HepG2 (cell line): ENCODE data around the gene GDAP2. TPM values are rescaled to one million over a fixed set of nuclear protein-coding genes. Genes with fewer than 3 reads are reported as not detected.
"Not testable (repeated sequence)": the region's sequence is repeated elsewhere in the genome, so short reads cannot be mapped to it uniquely, and the experiment has no call there.

Experiments
- ATAC-seq: fragments of 200-7000 bp; cut with Tn5 transposase; 3 replicates; pipeline ENCODE4 v1.9.1; 2020; ENCODE audit warnings: mild to moderate bottlenecking, moderate library complexity
- BruUV-seq: library from RNA; stranded (reverse); fragments of 400-500 nt; replicated peaks from 2 replicates; lab custom pipeline; 2021; lab: Mats Ljungman, UMichigan
- CTCF ChIA-PET: fragments of 300-600 bp; formaldehyde crosslinking; extraction: SDS; loops from one replicate; lab custom pipeline; 2021; ENCODE audit warnings: low total read pairs, inconsistent platforms, low intra/inter-chr PET ratio; lab: Yijun Ruan, JAX
- POLR2A ChIA-PET: fragments of 350-600 bp; sonication (Branson Sonifier 250); formaldehyde crosslinking; loops from one replicate; lab custom pipeline; 2020; ENCODE audit warnings: antibody characterized with exemption, inconsistent platforms; lab: Yijun Ruan, JAX
- DNase-seq: peaks from one replicate; pipeline ENCODE4 v3.0.0-alpha.2; 2015; ENCODE audit warnings: low spot score
- FAIRE-seq: peaks from 3 replicates; lab custom pipeline; 2011; peaks lifted over from hg19 to GRCh38; lab: Jason Lieb, UNC
- H2AFZ ChIP-seq: one replicate; pipeline ENCODE4 v1.6.1; 2011; ENCODE audit warnings: low read length, inconsistent platforms
- H3K27ac ChIP-seq: fragments of 300-600 bp; 3 replicates; pipeline ENCODE4 v1.8.0; 2011; ENCODE audit warnings: mixed run types, mild to moderate bottlenecking, mixed read lengths, low read length, inconsistent platforms; ENCODE audit not compliant: insufficient read depth; ENCODE audit errors: extremely low read length
- H3K27me3 ChIP-seq, 2 experiments: fragments of 200-600 bp in 1 of 2; 2 replicates in 1 of 2; 3 replicates in 1 of 2; pipeline versions ENCODE4 v1.6.0 to v1.8.0; 2011; ENCODE audit warnings: low read length in 2 of 2, mild to moderate bottlenecking in 2 of 2, moderate library complexity in 2 of 2, inconsistent platforms in 1 of 2; ENCODE audit not compliant: insufficient read depth in 2 of 2, control insufficient read depth in 1 of 2
- H3K36me3 ChIP-seq, 2 experiments: fragments of 200-600 bp in 1 of 2; replicated peaks in 1 of 2; 2 replicates in 1 of 2; 3 replicates in 1 of 2; pipeline versions ENCODE4 v1.5.1 to v1.8.0; 2011; ENCODE audit warnings: low read length in 2 of 2, inconsistent platforms in 1 of 2; ENCODE audit not compliant: insufficient read depth in 2 of 2, control insufficient read depth in 1 of 2
- H3K4me1 ChIP-seq: 2 replicates; pipeline ENCODE4 v1.5.1; 2012; ENCODE audit warnings: low read length, inconsistent platforms; ENCODE audit not compliant: insufficient read depth
- H3K4me2 ChIP-seq: 2 replicates; pipeline ENCODE4 v1.6.0; 2011; ENCODE audit warnings: low read depth, low read length, inconsistent platforms
- H3K4me3 ChIP-seq, 3 experiments: fragments of 200-600 bp in 1 of 3; sonication (generic), shearing (Covaris generic) in 1 of 3; replicated peaks in 1 of 3; 2 replicates each; pipeline ENCODE4 v1.5.1; 2011 to 2016; ENCODE audit warnings: low read length in 3 of 3, inconsistent platforms in 2 of 3, low read depth in 2 of 3, mild to moderate bottlenecking in 2 of 3, control low read depth in 1 of 3, mixed read lengths in 1 of 3; ENCODE audit not compliant: insufficient read depth in 1 of 3
- H3K79me2 ChIP-seq: one replicate; pipeline ENCODE4 v1.6.1; 2011; ENCODE audit warnings: low read length, inconsistent platforms; ENCODE audit not compliant: insufficient read depth
- H3K9ac ChIP-seq: 2 replicates; pipeline ENCODE4 v1.6.0; 2011; ENCODE audit warnings: mild to moderate bottlenecking, low read depth, low read length, inconsistent platforms; ENCODE audit not compliant: insufficient read depth
- H3K9me3 ChIP-seq: 2 replicates; pipeline ENCODE4 v1.5.1; 2012; ENCODE audit warnings: mild to moderate bottlenecking, low read length
- H4K20me1 ChIP-seq: 2 replicates; pipeline ENCODE4 v1.6.0; 2011; ENCODE audit warnings: inconsistent platforms, mild to moderate bottlenecking, low read length, moderate library complexity; ENCODE audit not compliant: insufficient read depth
- ATF1 ChIP-seq: IDR thresholded peaks from 2 replicates; pipeline ENCODE4 v1.6.1; 2016; ENCODE audit warnings: mild to moderate bottlenecking, control low read depth
- GFI1 ChIP-seq: sonication (generic); formaldehyde crosslinking; IDR thresholded peaks from 2 replicates; pipeline ENCODE4 v1.5.0; 2020; ENCODE audit warnings: missing genetic modification reagents, mild to moderate bottlenecking, borderline replicate concordance
- NCOA2 ChIP-seq: sonication (generic); formaldehyde crosslinking; IDR thresholded peaks from 2 replicates; pipeline ENCODE4 v1.8.0; 2022; ENCODE audit warnings: inconsistent platforms
- PCBP1 ChIP-seq: fragments of 200-400 bp; formaldehyde crosslinking; IDR thresholded peaks from 2 replicates; pipeline ENCODE4 v1.6.1; 2017; ENCODE audit warnings: mild to moderate bottlenecking, low read depth, low read length, borderline replicate concordance
- SALL1 ChIP-seq: sonication (generic); formaldehyde crosslinking; IDR thresholded peaks from 2 replicates; pipeline ENCODE4 v1.8.0; 2022; ENCODE audit warnings: mild to moderate bottlenecking, missing genetic modification reagents
- YEATS2 ChIP-seq: sonication (generic); formaldehyde crosslinking; IDR thresholded peaks from 2 replicates; pipeline ENCODE4 v1.4.0; 2020; ENCODE audit warnings: missing genetic modification reagents, borderline replicate concordance
- ZNF652 ChIP-seq: IDR thresholded peaks from 2 replicates; pipeline ENCODE4 v1.6.1; 2016; ENCODE audit warnings: low read depth, borderline replicate concordance
- ZNF691 ChIP-seq: sonication (generic); formaldehyde crosslinking; IDR thresholded peaks from 2 replicates; pipeline ENCODE4 v1.4.0; 2020; ENCODE audit warnings: missing genetic modification reagents, low read depth, mild to moderate bottlenecking, borderline replicate concordance
- ZNF839 ChIP-seq: sonication (generic); formaldehyde crosslinking; IDR thresholded peaks from 2 replicates; pipeline ENCODE4 v1.4.0; 2020; ENCODE audit warnings: missing genetic modification reagents, mild to moderate bottlenecking, borderline replicate concordance
- in situ Hi-C: cut with HindIII; loops from 2 replicates; pipeline ENCODE4 v1.10.0; 2017; ENCODE audit warnings: low pct_unique_long_range_greater_than_20kb; ENCODE audit not compliant: extremely low pct_ligation_motif_present
- intact Hi-C: fragments of 100-400 bp; cut with micrococcal nuclease; formaldehyde crosslinking; loops from one replicate; pipeline ENCODE4 v1.10.0; 2022; ENCODE audit not compliant: unreplicated experiment
- polyA plus RNA-seq, 8 experiments: library from polyadenylated mRNA; depleted of rRNA in 3 of 8; stranded (reverse) in 7 of 8; unstranded in 1 of 8; fragments of >200 nt; fragmentation: Illumina TruSeq in 4 of 8; extraction: Trizol in 4 of 8; gene quantifications; 2 replicates each; pipeline versions ENCODE4 v1.2.1 to v1.2.3, GENCODE V29; 2011 to 2016; ENCODE audit warnings: low read depth in 4 of 8, missing spikeins in 1 of 8, mixed read lengths in 1 of 8; ENCODE audit not compliant: insufficient read depth in 1 of 8
- total RNA-seq, 5 experiments: library from RNA; depleted of rRNA; stranded (reverse); fragments of >200 nt; fragmentation: Illumina TruSeq; extraction: Trizol; gene quantifications; 2 replicates each; pipeline ENCODE4 v1.2.3, GENCODE V29; 2016; ENCODE audit warnings: low read depth in 1 of 5

The GDAP2 gene
- total and polyA plus RNA-seq, 2 of the 13 experiments (the other 11 are each of a cell fraction or from before 2014, with no cell fraction given): 11.4 to 23.2 TPM

GRCh38 chr1:117846674-117847425 is 82.6 kb downstream of the GDAP2 start (continued):
- TF ChIP-seq SALL1 (CRISPR knock-in tag) (peak; percentile 33; the same call in 1 of the 2 replicates), ATF1 (CRISPR knock-in tag) (0 out of 2 replicates have a peak, but pooled peaks have one; percentile 16), PCBP1 (no peak), ZNF691 (0 out of 2 replicates have a peak, but pooled peaks have one; percentile 28), GFI1 (CRISPR knock-in tag) (0 out of 2 replicates have a peak, but pooled peaks have one; percentile 16), YEATS2 (CRISPR knock-in tag) (0 out of 2 replicates have a peak, but pooled peaks have one; percentile 28), ZNF839 (CRISPR knock-in tag) (no peak), NCOA2 (CRISPR knock-in tag) (peak; percentile 46; the same call in 1 of the 2 replicates), ZNF652 (CRISPR knock-in tag) (no peak; the same call in 1 of the 2 replicates)
- TF ChIP-seq, all 625 proteins: peak for 53

- FAIRE-seq, POLR2A ChIA-PET, H3K27me3 ChIP-seq, H3K4me3 ChIP-seq, BruUV-seq, in situ Hi-C loops, H3K36me3 ChIP-seq, H3K4me2 ChIP-seq, DNase-seq, H3K9ac ChIP-seq, CTCF ChIA-PET, H3K79me2 ChIP-seq, H3K27ac ChIP-seq, intact Hi-C loops, H2AFZ ChIP-seq, H4K20me1 ChIP-seq, ATAC-seq: not testable (repeated sequence)
- Histone ChIP-seq H3K4me1 (peaks cover 41% of the 10 kb centered on the region), H3K9me3 (peaks cover 14% of the 10 kb centered on the region)
Measured at GRCh38 chr1:117844478-117844877, 84.9 kb downstream of the GDAP2 start.
